ENCODE results near the gene TTC12. TPM values are rescaled to one million over a fixed set of nuclear protein-coding genes. Genes with fewer than 3 reads are reported as not detected.

Gene TTC12
- total and polyA plus RNA-seq, 2 donors (not counting 3 experiments of a cell fraction or from before 2014, with no cell fraction given): 2.2 to 2.9 TPM

DNA sequence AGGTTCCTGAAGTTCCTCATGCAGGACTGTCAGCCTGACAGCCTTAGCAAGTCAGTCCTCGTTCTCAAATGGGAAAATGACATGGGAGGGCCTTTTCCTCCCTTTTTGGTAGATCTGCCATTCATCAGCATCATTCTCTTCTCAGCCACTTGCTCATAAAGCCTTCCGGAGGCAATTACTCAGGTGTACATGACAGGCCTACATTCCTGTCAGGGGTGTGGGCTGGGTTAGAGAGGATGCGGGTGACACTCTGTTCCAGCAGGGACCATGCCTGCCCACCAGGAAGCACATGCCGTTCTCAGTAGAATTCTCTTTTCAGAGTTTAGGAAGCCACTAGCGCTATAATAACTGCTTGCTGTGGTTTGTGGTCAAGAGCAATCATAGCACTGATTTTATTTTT is 49.0 kb downstream of the TTC12 start:
- Histone ChIP-seq H3K27me3 (ENCODE audit: control insufficient read depth in 2 of 2, insufficient read depth in 2 of 2, low read length in 2 of 2) (no peaks in the 10 kb centered on the region), H3K4me1 (ENCODE audit: control insufficient read depth, extremely low read depth, insufficient read depth, low read length) (no peaks in the 10 kb centered on the region), H3K4me3 (replicated peaks in 1 of 3; ENCODE audit: insufficient read depth in 1 of 3, low read depth in 1 of 3, low read length in 3 of 3) (no peak overlapping the region), H3K9me3 (replicated peaks; ENCODE audit: control insufficient read depth, insufficient read depth, low read length) (no peaks in the 10 kb centered on the region), H2AFZ (ENCODE audit: low read depth, low read length) (no peak overlapping the region), H4K20me1 (replicated peaks; ENCODE audit: control insufficient read depth, extremely low read depth, insufficient read depth, low read length) (no peaks in the 10 kb centered on the region), H3K9me1 (replicated peaks; ENCODE audit: control insufficient read depth, extremely low read depth, insufficient read depth, low read length) (no peaks in the 10 kb centered on the region), H3K36me3 (ENCODE audit: control insufficient read depth in 2 of 2, extremely low read depth in 1 of 2, insufficient read depth in 2 of 2, low read length in 2 of 2) (no peaks in the 10 kb centered on the region), H3K9ac (replicated peaks; ENCODE audit: extremely low read depth, insufficient read depth, low read length) (no peak overlapping the region), H3K4me2 (ENCODE audit: insufficient read depth, low read length) (no peak overlapping the region), H3K79me2 (ENCODE audit: control insufficient read depth, insufficient read depth, low read length) (no peaks in the 10 kb centered on the region), H3K27ac (ENCODE audit: insufficient read depth, low read depth, low read length) (no peak overlapping the region)
- no TSS peak for BruUV-seq (replicated peaks)
- TF ChIP-seq MYC (IDR thresholded peaks at IDR 0.05; ENCODE audit: low read depth, low read length) (no peak), POLR2AphosphoS5 (IDR thresholded peaks at IDR 0.05; ENCODE audit: insufficient read depth, low read depth, low read length) (no peak), POLR2A (IDR thresholded peaks at IDR 0.05; ENCODE audit: low read depth, low read length) (no peak), JUN (IDR thresholded peaks at IDR 0.05; ENCODE audit: borderline replicate concordance, insufficient read depth, insufficient read length, low read depth) (no peak), GATA2 (IDR thresholded peaks at IDR 0.05; ENCODE audit: insufficient read depth, insufficient read length, low read depth, low read length) (no peak), FOS (IDR thresholded peaks at IDR 0.05; ENCODE audit: borderline replicate concordance, insufficient read depth, low read length) (no peak), EZH2 (IDR thresholded peaks at IDR 0.05; ENCODE audit: borderline replicate concordance, low read depth, low read length, severe bottlenecking) (no peak)
- TF ChIP-seq, protein P1, sequence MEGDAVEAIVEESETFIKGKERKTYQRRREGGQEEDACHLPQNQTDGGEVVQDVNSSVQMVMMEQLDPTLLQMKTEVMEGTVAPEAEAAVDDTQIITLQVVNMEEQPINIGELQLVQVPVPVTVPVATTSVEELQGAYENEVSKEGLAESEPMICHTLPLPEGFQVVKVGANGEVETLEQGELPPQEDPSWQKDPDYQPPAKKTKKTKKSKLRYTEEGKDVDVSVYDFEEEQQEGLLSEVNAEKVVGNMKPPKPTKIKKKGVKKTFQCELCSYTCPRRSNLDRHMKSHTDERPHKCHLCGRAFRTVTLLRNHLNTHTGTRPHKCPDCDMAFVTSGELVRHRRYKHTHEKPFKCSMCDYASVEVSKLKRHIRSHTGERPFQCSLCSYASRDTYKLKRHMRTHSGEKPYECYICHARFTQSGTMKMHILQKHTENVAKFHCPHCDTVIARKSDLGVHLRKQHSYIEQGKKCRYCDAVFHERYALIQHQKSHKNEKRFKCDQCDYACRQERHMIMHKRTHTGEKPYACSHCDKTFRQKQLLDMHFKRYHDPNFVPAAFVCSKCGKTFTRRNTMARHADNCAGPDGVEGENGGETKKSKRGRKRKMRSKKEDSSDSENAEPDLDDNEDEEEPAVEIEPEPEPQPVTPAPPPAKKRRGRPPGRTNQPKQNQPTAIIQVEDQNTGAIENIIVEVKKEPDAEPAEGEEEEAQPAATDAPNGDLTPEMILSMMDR (IDR thresholded peaks at IDR 0.05; ENCODE audit: extremely low read depth in 1 of 2, insufficient read depth in 1 of 2, low read depth in 1 of 2, low read length in 2 of 2): no peak
- ChIA-PET POLR2A (no interaction called here), CTCF (no interaction called here)
- intact Hi-C loops (cut with micrococcal nuclease) (no loop called here), dilution Hi-C loops (cut with MboI; ENCODE audit: extremely low pct_ligation_motif_present, low sequenced_read_pairs) (no loop called here)
- FAIRE-seq (no peak), DNase-seq (ENCODE audit: low read depth, low spot score) (no peak)
